OCI-LY7 (cell line): ENCODE results near the gene PCDHGA12.

ENCODE experiments used
- EZH2phosphoT487 ChIP-seq: fragments of 200-600 bp; sonication (generic); IDR thresholded peaks from 2 replicates; pipeline ENCODE4 v1.6.1; 2018; ENCODE audit warnings: low read depth, borderline replicate concordance, mild to moderate bottlenecking, mixed run types, antibody characterized with exemption, low read length, moderate library complexity, mixed read lengths
- TF ChIP-seq, protein P1 (sequence below): fragments of 200-600 bp; sonication (generic); conservative IDR thresholded peaks from 2 replicates; pipeline ENCODE4 v1.5.1; 2014; ENCODE audit warnings: mild to moderate bottlenecking, antibody characterized with exemption, low read length, moderate library complexity, mixed read lengths

- TF ChIP-seq, protein P1, sequence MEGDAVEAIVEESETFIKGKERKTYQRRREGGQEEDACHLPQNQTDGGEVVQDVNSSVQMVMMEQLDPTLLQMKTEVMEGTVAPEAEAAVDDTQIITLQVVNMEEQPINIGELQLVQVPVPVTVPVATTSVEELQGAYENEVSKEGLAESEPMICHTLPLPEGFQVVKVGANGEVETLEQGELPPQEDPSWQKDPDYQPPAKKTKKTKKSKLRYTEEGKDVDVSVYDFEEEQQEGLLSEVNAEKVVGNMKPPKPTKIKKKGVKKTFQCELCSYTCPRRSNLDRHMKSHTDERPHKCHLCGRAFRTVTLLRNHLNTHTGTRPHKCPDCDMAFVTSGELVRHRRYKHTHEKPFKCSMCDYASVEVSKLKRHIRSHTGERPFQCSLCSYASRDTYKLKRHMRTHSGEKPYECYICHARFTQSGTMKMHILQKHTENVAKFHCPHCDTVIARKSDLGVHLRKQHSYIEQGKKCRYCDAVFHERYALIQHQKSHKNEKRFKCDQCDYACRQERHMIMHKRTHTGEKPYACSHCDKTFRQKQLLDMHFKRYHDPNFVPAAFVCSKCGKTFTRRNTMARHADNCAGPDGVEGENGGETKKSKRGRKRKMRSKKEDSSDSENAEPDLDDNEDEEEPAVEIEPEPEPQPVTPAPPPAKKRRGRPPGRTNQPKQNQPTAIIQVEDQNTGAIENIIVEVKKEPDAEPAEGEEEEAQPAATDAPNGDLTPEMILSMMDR: no peak
- no peak for TF ChIP-seq EZH2phosphoT487
Observed at GRCh38 chr5:141441571-141442170, 11.4 kb downstream of the PCDHGA12 start.
